GM18526 (cell line): Measurements from ENCODE around the gene ITGB5.

ENCODE experiments used
- POLR2A ChIP-seq: IDR thresholded peaks from 3 replicates; pipeline ENCODE4 v1.6.1; 2011; ENCODE audit not compliant: insufficient read length; ENCODE audit errors: extremely low read depth

The ITGB5 gene

GRCh38 chr3:124839896-124840295 lies 47.3 kb downstream of the ITGB5 start:
- TF ChIP-seq POLR2A, result no peak

- TF ChIP-seq POLR2A, result no peak
Measured at GRCh38 chr3:124838963-124839362, 48.2 kb downstream of the ITGB5 start.

GRCh38 chr3:124837730-124838186 lies 49.4 kb downstream of the ITGB5 start:
- no peak for TF ChIP-seq POLR2A

GRCh38 chr3:124837065-124837464 lies 50.1 kb downstream of the ITGB5 start:
- no peak for TF ChIP-seq POLR2A

GRCh38 chr3:124836448-124836847 lies 50.7 kb downstream of the ITGB5 start:
- no peak for TF ChIP-seq POLR2A

- TF ChIP-seq POLR2A, result no peak
Measured at GRCh38 chr3:124834723-124835718, 52.1 kb downstream of the ITGB5 start.

GRCh38 chr3:124833710-124834332 lies 53.3 kb downstream of the ITGB5 start:
- TF ChIP-seq POLR2A, result no peak

- TF ChIP-seq POLR2A, result no peak
Measured at GRCh38 chr3:124832782-124833709, 54.1 kb downstream of the ITGB5 start.

GRCh38 chr3:124831628-124832199 lies 55.5 kb downstream of the ITGB5 start:
- no peak for TF ChIP-seq POLR2A

- no peak for TF ChIP-seq POLR2A
Measured at GRCh38 chr3:124829819-124830554, 57.2 kb downstream of the ITGB5 start.

GRCh38 chr3:124829178-124829818 lies 57.9 kb downstream of the ITGB5 start:
- TF ChIP-seq POLR2A, result no peak

- TF ChIP-seq POLR2A, result no peak
Measured at GRCh38 chr3:124826703-124827102, 60.5 kb downstream of the ITGB5 start.

- no peak for TF ChIP-seq POLR2A
Measured at GRCh38 chr3:124824286-124824915, 62.8 kb downstream of the ITGB5 start.
